Neural cell (in vitro differentiated cells): ENCODE data around the gene WDR82.

ENCODE experiments used
- EP300 ChIP-seq: fragments of 450-650 bp; conservative IDR thresholded peaks from 2 replicates; pipeline ENCODE4 v1.6.1; 2014; ENCODE audit warnings: antibody characterized with exemption, mild to moderate bottlenecking, moderate library complexity; ENCODE audit not compliant: poor library complexity, severe bottlenecking
- EZH2 ChIP-seq: fragments of 200-600, 300-800 bp; shearing (Covaris generic), sonication (generic); IDR thresholded peaks from 2 replicates; pipeline ENCODE4 v1.6.1; 2014; ENCODE audit warnings: antibody characterized with exemption, low read length, borderline replicate concordance, mild to moderate bottlenecking; ENCODE audit not compliant: insufficient read depth, poor library complexity, severe bottlenecking
- MXI1 ChIP-seq: fragments of 450-650 bp; conservative IDR thresholded peaks from 2 replicates; pipeline ENCODE4 v1.6.1; 2014; ENCODE audit warnings: antibody characterized with exemption, mild to moderate bottlenecking; ENCODE audit not compliant: poor library complexity, severe bottlenecking
- POLR2AphosphoS5 ChIP-seq: IDR thresholded peaks from 2 replicates; pipeline ENCODE4 v1.6.1; 2012
- RAD21 ChIP-seq: fragments of 450-650 bp; conservative IDR thresholded peaks from 2 replicates; pipeline ENCODE4 v1.6.1; 2014; ENCODE audit warnings: antibody characterized with exemption, mild to moderate bottlenecking, moderate library complexity
- TAF1 ChIP-seq: IDR thresholded peaks from 2 replicates; pipeline ENCODE4 v1.6.1; 2012; ENCODE audit warnings: low read depth
- TF ChIP-seq, protein P1 (sequence below): fragments of 450-650 bp; IDR thresholded peaks from 2 replicates; pipeline ENCODE4 v1.5.1; 2014; ENCODE audit warnings: antibody characterized with exemption, mild to moderate bottlenecking, moderate library complexity; ENCODE audit not compliant: poor library complexity, severe bottlenecking
- TF ChIP-seq, protein P2 (sequence below): IDR thresholded peaks from 2 replicates; pipeline ENCODE4 v1.6.1; 2012; ENCODE audit warnings: borderline replicate concordance

DNA sequence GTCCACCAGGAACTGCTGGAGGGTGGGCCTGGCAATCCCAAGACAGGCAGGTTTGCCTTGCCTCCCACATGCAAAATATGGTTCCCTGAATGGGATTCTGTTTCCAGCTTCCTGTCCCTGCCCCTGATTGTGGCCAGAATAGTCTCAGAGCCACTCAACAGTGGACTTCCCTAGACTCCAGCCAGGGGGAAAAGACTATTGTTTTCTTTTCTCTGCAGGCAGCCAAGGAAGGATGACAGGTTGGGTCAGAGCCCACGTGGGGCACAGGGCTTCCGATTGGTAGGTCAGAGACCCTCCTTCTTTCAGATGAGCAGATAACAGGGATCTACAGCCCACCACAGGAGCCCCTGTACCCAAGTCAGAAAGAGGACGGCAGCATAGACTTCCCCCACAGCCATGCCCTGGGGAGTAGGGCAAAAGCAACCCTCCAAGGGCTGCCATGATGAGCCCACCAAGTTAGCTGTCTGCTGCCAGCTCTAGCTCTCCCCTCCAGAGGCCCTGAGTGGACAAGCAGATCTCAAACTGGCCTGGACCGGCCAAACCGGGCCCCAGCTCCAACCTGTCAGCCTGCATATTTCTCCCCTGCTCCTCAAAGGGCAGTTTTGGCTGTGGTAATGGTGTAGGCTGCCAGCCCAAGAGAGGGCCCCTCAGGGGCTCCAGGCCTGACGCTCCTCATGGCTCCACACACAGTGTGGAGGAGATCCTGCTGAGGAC is 59.4 kb downstream of the WDR82 start:
- TF ChIP-seq, protein P1, sequence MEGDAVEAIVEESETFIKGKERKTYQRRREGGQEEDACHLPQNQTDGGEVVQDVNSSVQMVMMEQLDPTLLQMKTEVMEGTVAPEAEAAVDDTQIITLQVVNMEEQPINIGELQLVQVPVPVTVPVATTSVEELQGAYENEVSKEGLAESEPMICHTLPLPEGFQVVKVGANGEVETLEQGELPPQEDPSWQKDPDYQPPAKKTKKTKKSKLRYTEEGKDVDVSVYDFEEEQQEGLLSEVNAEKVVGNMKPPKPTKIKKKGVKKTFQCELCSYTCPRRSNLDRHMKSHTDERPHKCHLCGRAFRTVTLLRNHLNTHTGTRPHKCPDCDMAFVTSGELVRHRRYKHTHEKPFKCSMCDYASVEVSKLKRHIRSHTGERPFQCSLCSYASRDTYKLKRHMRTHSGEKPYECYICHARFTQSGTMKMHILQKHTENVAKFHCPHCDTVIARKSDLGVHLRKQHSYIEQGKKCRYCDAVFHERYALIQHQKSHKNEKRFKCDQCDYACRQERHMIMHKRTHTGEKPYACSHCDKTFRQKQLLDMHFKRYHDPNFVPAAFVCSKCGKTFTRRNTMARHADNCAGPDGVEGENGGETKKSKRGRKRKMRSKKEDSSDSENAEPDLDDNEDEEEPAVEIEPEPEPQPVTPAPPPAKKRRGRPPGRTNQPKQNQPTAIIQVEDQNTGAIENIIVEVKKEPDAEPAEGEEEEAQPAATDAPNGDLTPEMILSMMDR = no peak
- TF ChIP-seq EZH2 (no peak), EP300 (no peak), POLR2AphosphoS5 (no peak), MXI1 (no peak), RAD21 (no peak), TAF1 (no peak)
- TF ChIP-seq, protein P2, sequence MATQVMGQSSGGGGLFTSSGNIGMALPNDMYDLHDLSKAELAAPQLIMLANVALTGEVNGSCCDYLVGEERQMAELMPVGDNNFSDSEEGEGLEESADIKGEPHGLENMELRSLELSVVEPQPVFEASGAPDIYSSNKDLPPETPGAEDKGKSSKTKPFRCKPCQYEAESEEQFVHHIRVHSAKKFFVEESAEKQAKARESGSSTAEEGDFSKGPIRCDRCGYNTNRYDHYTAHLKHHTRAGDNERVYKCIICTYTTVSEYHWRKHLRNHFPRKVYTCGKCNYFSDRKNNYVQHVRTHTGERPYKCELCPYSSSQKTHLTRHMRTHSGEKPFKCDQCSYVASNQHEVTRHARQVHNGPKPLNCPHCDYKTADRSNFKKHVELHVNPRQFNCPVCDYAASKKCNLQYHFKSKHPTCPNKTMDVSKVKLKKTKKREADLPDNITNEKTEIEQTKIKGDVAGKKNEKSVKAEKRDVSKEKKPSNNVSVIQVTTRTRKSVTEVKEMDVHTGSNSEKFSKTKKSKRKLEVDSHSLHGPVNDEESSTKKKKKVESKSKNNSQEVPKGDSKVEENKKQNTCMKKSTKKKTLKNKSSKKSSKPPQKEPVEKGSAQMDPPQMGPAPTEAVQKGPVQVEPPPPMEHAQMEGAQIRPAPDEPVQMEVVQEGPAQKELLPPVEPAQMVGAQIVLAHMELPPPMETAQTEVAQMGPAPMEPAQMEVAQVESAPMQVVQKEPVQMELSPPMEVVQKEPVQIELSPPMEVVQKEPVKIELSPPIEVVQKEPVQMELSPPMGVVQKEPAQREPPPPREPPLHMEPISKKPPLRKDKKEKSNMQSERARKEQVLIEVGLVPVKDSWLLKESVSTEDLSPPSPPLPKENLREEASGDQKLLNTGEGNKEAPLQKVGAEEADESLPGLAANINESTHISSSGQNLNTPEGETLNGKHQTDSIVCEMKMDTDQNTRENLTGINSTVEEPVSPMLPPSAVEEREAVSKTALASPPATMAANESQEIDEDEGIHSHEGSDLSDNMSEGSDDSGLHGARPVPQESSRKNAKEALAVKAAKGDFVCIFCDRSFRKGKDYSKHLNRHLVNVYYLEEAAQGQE = no peak
